NCI-H1930 (cell line): ENCODE results near the gene CCNO.

ENCODE experiments used
- DNase-seq, 2 experiments: peaks; one replicate each; lab custom pipeline; 2025; lab: John Stamatoyannopoulos, UW

The CCNO gene, protein sequence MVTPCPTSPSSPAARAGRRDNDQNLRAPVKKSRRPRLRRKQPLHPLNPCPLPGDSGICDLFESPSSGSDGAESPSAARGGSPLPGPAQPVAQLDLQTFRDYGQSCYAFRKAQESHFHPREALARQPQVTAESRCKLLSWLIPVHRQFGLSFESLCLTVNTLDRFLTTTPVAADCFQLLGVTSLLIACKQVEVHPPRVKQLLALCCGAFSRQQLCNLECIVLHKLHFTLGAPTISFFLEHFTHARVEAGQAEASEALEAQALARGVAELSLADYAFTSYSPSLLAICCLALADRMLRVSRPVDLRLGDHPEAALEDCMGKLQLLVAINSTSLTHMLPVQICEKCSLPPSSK

DNA sequence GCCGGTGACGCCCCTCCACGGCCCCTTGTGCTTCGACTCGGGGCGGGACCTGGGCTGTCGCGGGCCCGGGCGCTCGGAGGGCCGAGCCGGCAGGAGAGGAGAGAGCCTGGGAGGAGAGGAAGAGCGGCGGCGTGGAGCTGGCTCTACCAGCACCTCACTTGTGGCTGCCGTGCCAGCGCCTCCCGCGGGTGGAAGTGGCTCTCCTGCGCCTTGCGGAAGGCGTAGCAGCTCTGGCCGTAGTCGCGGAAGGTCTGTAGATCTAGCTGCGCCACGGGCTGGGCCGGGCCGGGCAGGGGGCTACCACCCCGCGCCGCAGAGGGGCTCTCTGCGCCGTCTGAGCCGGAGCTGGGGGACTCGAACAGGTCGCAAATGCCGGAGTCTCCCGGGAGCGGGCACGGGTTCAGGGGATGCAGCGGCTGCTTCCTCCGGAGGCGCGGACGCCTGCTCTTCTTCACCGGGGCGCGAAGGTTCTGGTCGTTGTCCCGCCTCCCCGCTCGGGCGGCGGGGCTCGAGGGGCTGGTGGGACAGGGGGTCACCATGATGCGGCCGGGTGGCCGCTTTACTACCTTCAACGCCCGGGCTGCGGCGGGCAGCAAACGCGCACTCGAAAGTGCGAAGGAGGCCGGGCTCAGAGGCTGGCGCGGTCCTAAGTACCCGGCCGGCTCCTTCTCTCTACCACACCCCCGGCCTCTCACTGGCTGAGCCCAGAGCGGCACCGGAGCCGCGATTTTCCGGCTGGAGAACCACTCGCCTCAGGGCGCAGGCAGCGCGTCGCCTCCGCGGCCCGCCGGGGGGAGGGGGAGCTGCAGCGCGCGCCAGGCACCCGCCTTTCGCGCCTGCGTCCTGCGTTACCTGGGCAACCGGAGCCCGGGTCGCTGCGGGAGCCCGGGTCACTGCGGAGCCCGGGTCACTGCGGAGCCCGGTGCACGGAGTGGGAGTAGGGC is at the start of gene CCNO:
TSS of gene CCNO (minus strand) at position 624 of the 944 bp plus-strand sequence. CDS start at position 539, 85 bp downstream.
- DNase-seq: peak; percentile 58 to 83

DNA sequence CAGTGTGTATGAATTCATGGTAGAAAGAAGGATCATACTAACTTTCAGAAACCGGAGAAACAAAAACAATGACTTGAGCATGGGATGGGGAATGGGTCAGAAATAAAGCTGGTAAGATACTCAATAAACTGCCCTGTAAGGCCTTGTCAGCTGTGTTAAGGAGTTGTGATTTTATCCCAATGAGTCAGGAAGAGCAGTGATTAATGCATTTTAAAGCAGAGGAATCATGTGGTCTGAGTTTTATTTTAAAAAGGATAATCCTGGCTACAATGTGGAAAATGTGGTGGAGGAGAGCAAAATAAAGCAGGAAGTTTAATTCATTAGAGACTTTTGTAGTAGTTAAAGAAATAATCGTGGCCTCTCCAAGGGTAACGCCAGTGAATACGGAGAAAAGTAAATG is 45.4 kb upstream of the CCNO start:
- no peak for DNase-seq

DNA sequence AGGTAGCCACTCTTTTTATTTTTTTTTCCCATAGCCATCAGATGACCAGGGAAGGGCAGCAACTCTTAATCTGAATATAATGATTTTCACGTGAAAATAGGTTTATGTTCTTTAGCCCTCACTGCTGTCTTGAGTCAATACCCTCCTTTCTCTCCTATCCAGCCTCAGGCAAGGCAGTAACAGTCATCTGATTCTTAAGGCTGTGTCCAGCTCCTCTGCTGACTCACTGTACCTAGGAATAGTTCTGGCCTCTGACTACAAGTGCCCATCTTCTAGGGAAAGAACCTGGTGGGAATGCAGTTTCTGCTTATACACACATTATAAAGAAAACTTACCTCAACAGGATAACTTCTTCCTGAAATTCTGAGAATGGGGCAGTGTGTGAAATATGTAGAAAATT is 43.4 kb upstream of the CCNO start:
- DNase-seq: no peak

DNA sequence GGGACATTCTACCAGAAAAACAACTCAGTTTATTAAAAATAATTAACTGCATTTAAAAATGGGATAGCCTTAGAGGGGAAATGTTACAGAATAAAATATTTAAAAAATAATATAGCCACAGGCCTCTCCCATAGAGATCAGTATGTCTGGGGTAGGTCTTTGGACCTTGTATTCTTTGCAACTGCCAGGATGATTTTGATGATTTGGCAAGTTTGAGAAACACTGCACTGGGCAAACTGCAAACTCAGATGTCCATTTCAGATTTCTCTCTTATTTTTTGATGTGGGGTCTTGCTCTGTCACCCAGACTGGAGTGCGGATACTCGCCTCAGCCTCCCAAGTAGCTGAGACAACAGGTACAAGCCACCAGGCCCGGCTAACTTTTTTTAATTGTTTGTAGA is 24.9 kb upstream of the CCNO start:
- no peak for DNase-seq

DNA sequence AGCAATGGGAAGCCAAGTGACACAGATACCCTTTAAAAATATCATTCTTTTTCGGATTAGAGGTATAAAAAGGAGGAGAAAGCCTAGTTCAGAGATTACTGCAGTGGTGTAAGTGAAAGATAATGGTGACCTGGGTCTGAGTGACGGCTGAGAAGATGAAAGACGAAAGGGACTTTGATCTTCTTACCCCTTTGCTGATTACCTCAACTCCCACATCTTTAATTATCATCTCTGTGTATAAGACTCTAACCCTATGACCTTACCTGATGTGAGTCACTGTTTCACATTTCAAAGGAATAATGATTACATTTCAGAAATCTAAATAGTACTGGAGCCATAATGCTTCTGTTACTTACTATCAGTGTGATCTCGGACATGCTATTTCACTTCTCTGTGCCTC is 21.4 kb upstream of the CCNO start:
- DNase-seq: no peak

DNA sequence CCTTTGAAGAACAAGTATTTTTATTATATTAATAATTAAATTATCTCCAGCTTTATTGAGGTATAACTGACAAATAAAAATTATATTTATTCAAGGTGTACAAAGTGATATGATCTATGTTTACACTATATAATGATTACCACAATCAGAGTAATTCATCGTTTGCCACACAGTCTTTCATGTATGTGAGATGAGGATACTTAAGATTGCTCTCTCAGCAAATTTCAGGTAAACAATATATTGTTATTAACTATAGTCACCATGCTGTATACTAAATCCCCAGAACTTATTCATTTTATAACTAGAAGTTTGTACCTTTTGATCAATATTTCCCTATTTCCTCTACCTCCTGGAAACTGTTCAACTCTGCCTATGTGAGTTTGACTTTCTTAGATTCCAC is 16.7 kb upstream of the CCNO start:
- DNase-seq: no peak

DNA sequence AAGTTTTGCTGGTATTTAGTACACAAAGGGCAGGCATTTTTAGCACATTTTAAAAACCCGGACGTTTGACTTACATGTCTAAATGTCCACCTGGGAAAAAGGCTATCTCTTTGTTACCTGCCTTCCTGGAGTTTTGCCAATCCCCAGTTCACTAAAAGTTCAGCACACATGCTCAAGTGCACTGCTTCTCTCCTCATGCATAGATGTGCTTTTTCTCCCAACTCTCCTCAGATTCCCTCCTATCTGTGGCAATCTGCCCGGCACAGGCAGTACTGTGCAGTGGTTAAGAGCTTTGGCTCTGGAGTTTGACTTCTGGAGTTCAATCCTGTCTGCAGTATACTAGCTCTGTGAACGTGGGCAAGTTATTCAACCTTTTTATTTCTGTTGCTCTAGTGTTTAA is 8.3 kb upstream of the CCNO start:
- DNase-seq: no peak

DNA sequence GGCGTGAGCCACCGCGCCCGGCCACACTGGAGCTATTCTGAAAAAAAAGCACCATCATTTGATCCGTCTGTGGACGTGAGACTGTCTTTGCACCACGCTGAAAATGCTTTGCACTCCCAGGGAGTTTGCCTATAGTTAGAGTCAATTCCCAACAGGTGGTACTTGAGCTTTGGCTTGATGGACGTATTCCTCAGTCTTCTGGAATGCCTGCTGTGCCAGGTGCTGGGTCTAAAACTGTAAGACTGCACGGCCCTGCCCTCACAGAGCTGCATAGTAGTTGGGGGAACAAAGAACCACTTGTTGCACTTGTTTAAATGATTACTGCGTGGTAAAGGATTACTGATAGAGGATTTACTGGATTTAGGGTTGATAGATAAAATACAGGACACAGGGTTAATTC is 3.4 kb upstream of the CCNO start:
- no peak for DNase-seq

DNA sequence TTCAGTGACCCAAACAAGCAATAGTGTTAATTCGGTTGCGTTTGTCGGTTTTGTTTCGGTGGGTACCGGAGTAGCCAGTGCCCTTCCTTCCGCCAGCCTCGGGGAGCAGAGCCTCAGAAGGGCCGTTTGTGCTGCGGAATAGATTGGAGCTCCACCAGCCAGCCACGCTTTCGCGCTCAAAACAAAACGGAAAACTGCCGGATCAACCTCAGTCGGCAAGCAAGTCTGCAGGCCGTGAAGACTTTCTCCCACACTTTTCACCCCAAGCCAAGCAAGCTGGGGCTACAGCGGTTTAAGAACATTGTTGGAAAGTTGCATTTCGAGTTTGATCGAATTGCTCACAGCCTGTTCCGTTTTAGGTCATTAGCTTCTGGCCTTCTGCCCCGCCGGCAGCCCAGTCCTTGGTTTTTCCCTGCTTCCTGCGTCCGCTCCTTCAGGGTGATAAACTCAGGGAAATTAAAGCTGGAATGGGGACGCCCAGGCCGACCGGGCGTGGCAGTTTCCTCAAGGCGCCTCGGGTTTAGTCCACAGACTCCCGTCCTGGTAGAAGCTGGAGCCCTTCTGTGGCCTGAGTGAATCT is 803 bp upstream of the CCNO start:
- DNase-seq: no peak

DNA sequence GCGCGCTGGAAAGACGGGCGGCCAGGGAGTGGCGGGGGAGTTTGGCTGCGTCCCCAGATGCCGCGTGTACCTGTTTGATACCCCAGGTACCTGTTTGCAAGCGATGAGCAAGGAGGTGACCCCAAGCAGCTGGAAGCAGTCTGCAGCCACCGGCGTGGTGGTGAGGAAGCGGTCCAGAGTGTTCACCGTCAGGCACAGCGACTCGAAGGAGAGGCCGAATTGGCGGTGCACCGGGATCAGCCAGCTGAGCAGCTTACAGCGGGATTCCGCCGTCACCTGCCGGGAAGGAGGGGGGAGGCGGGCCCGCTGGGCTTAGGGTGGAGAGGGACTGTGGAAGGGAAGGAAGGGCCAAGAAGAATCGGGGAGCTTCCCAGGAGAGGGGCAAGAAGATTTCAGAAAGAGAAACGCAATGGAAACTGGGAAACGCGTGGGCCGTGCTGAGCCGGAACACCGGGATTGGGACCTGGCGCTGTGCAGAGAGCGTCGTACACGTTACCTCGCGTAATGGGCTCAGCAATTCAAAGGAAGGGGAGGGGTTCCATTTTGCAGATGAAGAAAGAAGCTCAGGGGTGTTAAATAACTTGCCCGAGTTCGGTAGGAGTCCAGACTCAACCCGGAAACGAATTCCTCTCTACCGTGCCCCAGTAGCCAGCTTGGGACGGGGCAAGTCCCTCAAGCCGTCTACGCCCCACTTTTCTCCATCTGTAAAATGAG is 980 bp downstream of the CCNO start:
- DNase-seq: no peak

DNA sequence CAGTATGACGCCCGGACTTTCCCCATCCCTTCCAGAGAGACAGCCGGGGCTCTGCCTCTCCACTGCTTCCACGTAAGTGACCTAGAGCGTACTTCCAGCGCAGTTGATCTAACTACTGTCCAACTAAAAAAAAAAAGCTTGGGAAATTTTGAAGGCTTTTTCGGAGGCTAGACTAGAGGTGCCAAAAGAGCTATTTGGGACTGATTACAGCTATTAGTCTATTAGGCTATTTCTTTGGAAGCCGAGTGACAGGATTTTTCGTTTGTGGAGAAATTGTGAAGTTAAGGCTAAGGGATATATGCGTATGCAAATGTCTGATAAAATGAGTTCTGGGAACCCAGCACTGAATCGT is 1.5 kb downstream of the CCNO start:
- DNase-seq: no peak

DNA sequence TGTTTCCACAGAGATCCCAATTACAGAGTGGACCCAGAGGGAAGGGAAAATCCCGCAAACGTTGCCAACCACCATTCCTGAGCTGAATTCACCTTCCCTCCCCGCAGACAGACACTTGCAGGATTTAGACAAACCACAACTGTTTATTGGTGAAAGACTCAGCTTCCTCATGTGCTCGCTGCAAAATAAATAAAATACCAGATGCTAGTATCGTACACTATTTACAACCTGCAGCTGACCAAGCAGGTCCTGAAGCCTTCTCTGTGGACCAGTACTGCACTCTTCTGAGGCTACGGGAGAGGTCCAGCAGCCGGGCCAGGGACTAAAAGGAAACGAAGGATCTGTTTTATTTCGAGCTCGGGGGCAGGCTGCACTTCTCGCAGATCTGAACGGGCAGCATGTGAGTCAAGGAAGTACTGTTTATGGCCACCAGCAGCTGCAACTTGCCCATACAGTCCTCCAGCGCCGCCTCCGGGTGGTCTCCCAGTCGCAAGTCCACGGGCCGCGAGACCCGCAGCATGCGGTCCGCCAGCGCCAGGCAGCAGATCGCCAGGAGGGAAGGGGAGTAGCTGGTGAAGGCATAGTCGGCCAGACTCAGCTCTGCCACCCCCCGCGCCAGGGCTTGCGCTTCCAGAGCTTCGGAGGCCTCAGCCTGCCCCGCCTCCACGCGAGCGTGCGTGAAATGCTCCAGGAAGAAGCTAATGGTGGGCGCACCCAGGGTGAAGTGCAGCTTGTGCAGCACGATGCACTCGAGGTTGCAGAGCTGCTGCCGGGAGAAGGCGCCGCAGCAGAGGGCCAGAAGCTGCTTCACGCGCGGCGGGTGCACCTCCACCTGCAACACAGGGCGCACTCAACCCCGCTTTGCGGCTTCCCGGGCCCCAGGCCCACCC is 2.1 kb downstream of the CCNO start:
- DNase-seq: no peak

DNA sequence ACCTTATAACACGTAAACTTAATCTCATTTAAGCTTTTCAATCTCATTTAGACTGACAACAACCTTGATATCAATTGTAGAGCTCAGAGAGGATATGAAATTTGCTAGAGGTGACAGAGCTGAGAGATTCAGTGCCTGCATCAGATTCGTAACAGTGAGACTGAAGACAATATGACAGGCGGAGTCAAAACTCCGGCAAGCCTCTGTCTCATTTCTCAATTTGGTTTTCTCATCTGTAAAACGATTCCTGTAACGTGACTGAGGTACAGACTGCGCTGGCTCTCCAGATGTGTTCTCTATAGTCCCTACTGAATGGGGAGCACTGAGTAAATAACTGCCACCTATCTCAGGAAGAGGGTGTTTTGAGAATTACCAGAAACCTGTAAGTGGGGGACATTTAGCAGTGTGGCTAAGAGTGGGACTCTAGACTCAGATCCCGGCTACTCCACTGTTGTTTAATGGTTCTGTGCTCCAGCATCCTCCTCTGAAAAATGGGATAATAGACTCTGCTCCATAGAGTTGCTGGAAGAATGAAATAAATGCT is 3.2 kb downstream of the CCNO start:
- DNase-seq: no peak

DNA sequence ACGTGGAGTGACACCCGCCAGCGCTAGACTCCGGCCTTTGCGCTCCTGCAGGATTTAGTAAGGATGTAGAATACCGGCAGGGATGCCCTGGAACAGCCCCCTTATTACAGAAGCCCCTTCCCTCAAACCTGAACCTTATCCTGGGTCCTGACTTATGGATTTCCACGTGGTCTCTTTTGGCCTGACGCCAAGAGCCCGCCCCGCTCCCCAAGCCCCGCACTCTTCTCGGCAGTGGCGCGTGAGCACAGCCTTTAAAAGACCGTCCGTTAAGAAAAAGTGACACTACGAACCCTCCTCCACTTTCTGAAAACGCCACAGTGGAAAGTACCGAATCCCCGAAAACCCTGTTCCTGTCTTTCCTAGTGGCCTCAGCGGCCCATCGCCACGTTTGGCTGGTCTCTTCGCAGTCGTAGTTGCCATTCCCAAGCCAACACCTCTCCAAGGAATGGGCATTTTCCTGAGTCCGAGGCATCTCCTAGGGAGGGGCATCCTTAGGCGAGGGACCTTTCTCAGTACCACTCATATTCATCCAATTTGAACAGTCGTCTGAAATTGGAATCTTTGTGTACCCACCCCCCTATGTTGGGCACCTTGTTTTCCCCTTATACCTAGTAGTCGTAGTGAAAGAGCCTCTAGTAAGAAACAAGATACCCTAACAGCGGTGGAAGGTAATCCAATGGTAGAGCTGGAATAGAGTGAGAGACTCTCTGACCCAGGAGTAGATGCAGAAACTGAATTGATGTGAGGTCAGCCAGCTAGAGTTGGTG is 5.6 kb downstream of the CCNO start:
- DNase-seq: no peak

DNA sequence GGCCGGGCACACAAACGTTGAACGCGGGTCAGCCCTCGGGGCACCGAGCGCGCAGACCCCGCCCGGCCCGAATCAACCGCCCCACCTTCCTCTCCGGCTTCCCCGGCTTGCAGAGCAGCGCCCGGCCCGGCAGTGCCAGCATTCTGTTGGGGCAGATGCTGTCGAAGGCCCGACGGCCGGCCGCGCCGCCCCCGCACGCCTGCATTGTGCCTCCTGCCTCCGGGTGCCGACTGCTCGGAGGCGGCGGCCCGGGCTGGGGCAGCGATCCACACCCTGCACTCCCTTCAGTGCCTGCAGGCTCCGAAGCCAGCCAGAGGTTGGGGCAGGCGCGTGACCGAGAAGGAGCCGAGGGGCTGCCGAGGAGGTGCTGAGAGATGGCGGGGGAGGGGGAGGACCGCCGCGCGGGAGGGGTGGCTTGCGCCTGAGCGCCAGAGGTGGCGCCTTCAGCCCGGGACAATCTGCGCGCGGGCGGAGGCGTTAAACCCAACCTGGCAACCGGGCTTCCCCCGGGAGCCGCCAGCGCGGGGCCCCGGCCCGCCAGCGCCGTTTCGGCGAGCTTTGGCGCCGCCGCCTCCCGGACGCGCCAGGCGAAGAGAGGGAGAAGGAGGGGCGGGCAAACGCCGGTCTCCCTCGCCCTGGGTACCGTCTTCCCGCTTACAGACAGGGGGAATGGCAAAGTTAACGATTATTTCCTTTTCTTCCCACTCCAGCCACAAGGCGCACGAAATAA is 6.3 kb downstream of the CCNO start, which contains the start of gene MCIDAS:
TSS of gene MCIDAS (minus strand) at position 382 of the 730 bp plus-strand sequence. CDS start at position 205, 177 bp downstream.
- DNase-seq: peak; percentile 64 to 73

DNA sequence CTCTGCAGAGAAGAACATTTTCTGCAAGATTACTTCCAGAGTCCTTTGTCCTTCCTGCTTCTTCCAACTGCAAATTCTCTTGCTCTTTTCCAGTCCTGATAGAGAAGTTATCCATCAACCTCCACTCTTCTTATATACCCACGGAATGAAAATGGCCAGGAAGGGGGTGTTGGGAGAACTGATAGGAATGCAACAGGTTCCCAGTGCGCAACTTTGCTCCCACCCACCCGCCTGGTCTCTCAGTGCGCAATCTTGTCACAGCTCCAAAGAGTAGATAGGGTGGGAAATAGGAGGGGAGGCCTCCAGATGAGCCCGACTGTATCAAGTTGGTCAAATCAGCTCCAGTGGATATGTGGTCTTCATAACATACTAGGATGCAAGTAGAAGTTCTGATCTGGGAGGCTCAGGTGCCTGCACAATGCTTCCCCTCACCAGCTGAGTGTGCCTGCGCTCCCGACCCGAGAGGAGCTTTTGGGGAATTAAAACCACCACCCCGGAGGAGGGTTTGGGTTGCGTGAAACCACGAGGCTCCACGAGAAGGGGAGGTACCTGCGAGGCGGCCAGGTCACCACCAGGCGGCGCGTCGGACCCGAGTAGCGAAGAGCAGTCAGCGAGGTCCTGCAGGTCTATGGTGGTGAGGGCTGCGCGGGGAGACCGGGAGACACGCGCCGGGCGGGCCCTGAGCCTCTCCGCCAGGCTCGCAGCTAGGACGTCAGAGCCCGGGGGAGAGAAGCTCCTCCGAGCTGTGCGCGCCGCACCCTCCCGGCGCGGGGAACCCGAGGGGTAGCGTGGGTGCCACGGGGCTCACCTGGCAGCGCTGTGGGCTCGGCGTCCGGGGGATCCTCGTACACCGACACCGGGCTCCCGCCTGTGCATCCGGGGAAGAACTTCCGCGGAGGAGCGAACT is 7.1 kb downstream of the CCNO start:
- peak; percentile 60 to 61 for DNase-seq

DNA sequence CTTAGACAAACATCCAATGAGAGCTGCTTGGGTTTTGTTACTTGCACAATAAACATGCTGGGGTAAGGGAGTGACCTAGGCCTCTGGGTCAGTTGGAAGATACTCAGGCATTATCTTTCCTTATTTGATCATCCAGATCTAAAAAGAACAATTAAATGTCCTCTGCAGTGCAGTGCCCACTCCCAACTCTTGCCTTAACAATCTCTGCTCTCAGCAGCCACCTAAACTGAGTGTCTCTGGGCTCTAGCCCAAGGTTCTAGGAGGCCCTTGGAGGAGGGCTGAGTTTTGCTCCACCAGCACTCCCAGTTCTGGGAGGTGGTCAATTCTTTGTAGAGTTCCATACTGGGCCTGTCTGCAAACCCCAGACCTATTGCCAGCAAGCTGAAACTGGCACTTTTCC is 8.1 kb downstream of the CCNO start:
- DNase-seq: no peak

DNA sequence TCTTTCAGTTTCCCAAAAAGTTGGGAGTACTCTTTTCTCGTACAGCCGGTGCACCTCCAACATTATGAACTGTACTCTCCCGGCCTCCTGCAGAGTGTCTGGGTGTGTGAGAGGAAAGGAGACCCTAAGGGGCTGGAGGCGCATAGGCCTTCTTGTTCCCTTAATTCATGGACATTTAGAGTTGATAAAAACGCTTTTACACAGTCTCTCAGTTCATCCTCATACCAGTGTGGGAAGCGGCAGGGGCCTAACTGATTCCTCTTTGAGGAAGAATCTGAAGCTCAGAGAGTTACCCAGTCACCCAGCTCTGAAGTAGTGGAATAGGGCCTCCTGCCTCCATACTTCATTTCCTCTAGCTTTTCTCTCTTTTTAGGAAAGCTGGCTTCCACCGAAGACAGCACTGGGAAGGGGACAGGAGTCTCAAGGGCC is 9.6 kb downstream of the CCNO start:
- no peak for DNase-seq
